ENCODE results near the gene PUSL1. TPM values are rescaled to one million over a fixed set of nuclear protein-coding genes. Genes with fewer than 3 reads are reported as not detected.

Gene PUSL1
- total and polyA plus RNA-seq, 2 of the 13 experiments (the other 11 are each of a cell fraction or from before 2014, with no cell fraction given) = 8.3 to 22.2 TPM

DNA sequence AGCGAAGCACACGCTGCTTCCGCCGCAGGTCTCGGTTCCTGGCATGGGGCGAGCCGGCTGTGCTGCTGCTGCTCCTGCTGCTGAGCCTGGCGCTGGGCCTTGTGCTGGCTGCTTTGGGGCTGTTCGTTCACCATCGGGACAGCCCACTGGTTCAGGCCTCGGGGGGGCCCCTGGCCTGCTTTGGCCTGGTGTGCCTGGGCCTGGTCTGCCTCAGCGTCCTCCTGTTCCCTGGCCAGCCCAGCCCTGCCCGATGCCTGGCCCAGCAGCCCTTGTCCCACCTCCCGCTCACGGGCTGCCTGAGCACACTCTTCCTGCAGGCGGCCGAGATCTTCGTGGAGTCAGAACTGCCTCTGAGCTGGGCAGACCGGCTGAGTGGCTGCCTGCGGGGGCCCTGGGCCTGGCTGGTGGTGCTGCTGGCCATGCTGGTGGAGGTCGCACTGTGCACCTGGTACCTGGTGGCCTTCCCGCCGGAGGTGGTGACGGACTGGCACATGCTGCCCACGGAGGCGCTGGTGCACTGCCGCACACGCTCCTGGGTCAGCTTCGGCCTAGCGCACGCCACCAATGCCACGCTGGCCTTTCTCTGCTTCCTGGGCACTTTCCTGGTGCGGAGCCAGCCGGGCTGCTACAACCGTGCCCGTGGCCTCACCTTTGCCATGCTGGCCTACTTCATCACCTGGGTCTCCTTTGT lies 25.3 kb downstream of the PUSL1 start (continued):
- TF ChIP-seq, protein P1, sequence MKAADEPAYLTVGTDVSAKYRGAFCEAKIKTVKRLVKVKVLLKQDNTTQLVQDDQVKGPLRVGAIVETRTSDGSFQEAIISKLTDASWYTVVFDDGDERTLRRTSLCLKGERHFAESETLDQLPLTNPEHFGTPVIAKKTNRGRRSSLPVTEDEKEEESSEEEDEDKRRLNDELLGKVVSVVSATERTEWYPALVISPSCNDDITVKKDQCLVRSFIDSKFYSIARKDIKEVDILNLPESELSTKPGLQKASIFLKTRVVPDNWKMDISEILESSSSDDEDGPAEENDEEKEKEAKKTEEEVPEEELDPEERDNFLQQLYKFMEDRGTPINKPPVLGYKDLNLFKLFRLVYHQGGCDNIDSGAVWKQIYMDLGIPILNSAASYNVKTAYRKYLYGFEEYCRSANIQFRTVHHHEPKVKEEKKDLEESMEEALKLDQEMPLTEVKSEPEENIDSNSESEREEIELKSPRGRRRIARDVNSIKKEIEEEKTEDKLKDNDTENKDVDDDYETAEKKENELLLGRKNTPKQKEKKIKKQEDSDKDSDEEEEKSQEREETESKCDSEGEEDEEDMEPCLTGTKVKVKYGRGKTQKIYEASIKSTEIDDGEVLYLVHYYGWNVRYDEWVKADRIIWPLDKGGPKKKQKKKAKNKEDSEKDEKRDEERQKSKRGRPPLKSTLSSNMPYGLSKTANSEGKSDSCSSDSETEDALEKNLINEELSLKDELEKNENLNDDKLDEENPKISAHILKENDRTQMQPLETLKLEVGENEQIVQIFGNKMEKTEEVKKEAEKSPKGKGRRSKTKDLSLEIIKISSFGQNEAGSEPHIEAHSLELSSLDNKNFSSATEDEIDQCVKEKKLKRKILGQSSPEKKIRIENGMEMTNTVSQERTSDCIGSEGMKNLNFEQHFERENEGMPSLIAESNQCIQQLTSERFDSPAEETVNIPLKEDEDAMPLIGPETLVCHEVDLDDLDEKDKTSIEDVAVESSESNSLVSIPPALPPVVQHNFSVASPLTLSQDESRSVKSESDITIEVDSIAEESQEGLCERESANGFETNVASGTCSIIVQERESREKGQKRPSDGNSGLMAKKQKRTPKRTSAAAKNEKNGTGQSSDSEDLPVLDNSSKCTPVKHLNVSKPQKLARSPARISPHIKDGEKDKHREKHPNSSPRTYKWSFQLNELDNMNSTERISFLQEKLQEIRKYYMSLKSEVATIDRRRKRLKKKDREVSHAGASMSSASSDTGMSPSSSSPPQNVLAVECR (CRISPR knock-in tag; IDR thresholded peaks at IDR 0.05; ENCODE audit: borderline replicate concordance) = no peak
- TF ChIP-seq ZNF230 (CRISPR knock-in tag; IDR thresholded peaks at IDR 0.05) = no peak
- no peak for TF ChIP-seq YY1 (IDR thresholded peaks at IDR 0.05; ENCODE audit: insufficient read depth, insufficient replicate concordance, low read depth, low read length)
- TF ChIP-seq DMAP1 (CRISPR knock-in tag; IDR thresholded peaks at IDR 0.05) = no peak
- TF ChIP-seq, protein P2, sequence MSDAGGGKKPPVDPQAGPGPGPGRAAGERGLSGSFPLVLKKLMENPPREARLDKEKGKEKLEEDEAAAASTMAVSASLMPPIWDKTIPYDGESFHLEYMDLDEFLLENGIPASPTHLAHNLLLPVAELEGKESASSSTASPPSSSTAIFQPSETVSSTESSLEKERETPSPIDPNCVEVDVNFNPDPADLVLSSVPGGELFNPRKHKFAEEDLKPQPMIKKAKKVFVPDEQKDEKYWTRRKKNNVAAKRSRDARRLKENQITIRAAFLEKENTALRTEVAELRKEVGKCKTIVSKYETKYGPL (CRISPR knock-in tag; IDR thresholded peaks at IDR 0.05) = no peak
- TF ChIP-seq, protein P3, sequence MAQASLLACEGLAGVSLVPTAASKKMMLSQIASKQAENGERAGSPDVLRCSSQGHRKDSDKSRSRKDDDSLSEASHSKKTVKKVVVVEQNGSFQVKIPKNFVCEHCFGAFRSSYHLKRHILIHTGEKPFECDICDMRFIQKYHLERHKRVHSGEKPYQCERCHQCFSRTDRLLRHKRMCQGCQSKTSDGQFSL (CRISPR knock-in tag; IDR thresholded peaks at IDR 0.05) = peak; percentile 62; the same call in 1 of the 2 replicates
- TF ChIP-seq, protein P4, sequence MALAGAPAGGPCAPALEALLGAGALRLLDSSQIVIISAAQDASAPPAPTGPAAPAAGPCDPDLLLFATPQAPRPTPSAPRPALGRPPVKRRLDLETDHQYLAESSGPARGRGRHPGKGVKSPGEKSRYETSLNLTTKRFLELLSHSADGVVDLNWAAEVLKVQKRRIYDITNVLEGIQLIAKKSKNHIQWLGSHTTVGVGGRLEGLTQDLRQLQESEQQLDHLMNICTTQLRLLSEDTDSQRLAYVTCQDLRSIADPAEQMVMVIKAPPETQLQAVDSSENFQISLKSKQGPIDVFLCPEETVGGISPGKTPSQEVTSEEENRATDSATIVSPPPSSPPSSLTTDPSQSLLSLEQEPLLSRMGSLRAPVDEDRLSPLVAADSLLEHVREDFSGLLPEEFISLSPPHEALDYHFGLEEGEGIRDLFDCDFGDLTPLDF (CRISPR knock-in tag; IDR thresholded peaks at IDR 0.05) = no peak
- no peak for TF ChIP-seq KDM6A (CRISPR knock-in tag; IDR thresholded peaks at IDR 0.05; ENCODE audit: low read depth)
- TF ChIP-seq EEA1 (CRISPR knock-in tag; IDR thresholded peaks at IDR 0.05; ENCODE audit: borderline replicate concordance) = no peak
- TF ChIP-seq TEAD2 (CRISPR knock-in tag; IDR thresholded peaks at IDR 0.05) = no peak
- TF ChIP-seq, protein P5, sequence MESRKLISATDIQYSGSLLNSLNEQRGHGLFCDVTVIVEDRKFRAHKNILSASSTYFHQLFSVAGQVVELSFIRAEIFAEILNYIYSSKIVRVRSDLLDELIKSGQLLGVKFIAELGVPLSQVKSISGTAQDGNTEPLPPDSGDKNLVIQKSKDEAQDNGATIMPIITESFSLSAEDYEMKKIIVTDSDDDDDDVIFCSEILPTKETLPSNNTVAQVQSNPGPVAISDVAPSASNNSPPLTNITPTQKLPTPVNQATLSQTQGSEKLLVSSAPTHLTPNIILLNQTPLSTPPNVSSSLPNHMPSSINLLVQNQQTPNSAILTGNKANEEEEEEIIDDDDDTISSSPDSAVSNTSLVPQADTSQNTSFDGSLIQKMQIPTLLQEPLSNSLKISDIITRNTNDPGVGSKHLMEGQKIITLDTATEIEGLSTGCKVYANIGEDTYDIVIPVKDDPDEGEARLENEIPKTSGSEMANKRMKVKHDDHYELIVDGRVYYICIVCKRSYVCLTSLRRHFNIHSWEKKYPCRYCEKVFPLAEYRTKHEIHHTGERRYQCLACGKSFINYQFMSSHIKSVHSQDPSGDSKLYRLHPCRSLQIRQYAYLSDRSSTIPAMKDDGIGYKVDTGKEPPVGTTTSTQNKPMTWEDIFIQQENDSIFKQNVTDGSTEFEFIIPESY (CRISPR knock-in tag; IDR thresholded peaks at IDR 0.05) = peak; percentile 88
- TF ChIP-seq, protein P6, sequence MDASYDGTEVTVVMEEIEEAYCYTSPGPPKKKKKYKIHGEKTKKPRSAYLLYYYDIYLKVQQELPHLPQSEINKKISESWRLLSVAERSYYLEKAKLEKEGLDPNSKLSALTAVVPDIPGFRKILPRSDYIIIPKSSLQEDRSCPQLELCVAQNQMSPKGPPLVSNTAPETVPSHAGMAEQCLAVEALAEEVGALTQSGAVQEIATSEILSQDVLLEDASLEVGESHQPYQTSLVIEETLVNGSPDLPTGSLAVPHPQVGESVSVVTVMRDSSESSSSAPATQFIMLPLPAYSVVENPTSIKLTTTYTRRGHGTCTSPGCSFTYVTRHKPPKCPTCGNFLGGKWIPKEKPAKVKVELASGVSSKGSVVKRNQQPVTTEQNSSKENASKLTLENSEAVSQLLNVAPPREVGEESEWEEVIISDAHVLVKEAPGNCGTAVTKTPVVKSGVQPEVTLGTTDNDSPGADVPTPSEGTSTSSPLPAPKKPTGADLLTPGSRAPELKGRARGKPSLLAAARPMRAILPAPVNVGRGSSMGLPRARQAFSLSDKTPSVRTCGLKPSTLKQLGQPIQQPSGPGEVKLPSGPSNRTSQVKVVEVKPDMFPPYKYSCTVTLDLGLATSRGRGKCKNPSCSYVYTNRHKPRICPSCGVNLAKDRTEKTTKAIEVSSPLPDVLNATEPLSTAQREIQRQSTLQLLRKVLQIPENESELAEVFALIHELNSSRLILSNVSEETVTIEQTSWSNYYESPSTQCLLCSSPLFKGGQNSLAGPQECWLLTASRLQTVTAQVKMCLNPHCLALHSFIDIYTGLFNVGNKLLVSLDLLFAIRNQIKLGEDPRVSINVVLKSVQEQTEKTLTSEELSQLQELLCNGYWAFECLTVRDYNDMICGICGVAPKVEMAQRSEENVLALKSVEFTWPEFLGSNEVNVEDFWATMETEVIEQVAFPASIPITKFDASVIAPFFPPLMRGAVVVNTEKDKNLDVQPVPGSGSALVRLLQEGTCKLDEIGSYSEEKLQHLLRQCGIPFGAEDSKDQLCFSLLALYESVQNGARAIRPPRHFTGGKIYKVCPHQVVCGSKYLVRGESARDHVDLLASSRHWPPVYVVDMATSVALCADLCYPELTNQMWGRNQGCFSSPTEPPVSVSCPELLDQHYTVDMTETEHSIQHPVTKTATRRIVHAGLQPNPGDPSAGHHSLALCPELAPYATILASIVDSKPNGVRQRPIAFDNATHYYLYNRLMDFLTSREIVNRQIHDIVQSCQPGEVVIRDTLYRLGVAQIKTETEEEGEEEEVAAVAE (CRISPR knock-in tag; IDR thresholded peaks at IDR 0.05; ENCODE audit: borderline replicate concordance) = no peak
- peak; percentile 49 for TF ChIP-seq RBFOX2 (IDR thresholded peaks at IDR 0.05; ENCODE audit: low read depth, low read length)
- no peak for TF ChIP-seq ZMYM4 (CRISPR knock-in tag; IDR thresholded peaks at IDR 0.05)

Measured in HepG2 (cell line).